NB4 (cell line): Measurements from ENCODE around the gene XYLT1.

ENCODE experiments used
- DNase-seq: peaks from one replicate; pipeline ENCODE4 v3.0.0; 2010; ENCODE audit warnings: low read depth
- H3K4me3 ChIP-seq: one replicate; pipeline ENCODE4 v1.5.1; 2011; ENCODE audit warnings: mild to moderate bottlenecking, low read depth, low read length, moderate library complexity
- MYC ChIP-seq: IDR thresholded peaks from 2 replicates; pipeline ENCODE4 v1.6.1; 2011; ENCODE audit warnings: low read depth, low read length
- POLR2A ChIP-seq: IDR thresholded peaks from 2 replicates; pipeline ENCODE4 v1.6.1; 2011; ENCODE audit warnings: mild to moderate bottlenecking; ENCODE audit not compliant: insufficient read length; ENCODE audit errors: extremely low read depth
- TF ChIP-seq, protein P1 (sequence below): IDR thresholded peaks from one replicate; pipeline ENCODE4 v1.5.1; 2012; ENCODE audit warnings: low read depth, low read length
- TF ChIP-seq, protein P2 (sequence below): IDR thresholded peaks from 2 replicates; pipeline ENCODE4 v1.6.1; 2011; ENCODE audit warnings: low read depth, low read length

The XYLT1 gene

DNA sequence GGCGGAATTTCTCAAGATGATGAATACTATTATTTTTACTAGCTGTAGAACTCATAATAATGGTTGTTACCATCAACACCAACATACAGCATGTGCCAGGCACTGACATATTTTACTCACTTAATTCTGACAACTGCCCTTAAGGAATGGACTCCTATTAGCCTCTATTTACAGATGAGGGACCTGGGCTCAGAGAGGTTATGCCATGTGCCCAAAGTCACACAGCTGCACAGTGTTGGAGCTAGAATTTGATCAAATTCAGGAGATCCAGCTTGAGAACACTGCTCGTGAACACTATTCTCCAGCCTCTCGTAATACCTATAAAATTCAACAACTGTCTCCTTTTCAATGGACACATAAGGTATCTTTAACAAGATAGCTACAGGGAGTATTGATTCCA lies 97.2 kb downstream of the XYLT1 start:
- TF ChIP-seq, protein P1, sequence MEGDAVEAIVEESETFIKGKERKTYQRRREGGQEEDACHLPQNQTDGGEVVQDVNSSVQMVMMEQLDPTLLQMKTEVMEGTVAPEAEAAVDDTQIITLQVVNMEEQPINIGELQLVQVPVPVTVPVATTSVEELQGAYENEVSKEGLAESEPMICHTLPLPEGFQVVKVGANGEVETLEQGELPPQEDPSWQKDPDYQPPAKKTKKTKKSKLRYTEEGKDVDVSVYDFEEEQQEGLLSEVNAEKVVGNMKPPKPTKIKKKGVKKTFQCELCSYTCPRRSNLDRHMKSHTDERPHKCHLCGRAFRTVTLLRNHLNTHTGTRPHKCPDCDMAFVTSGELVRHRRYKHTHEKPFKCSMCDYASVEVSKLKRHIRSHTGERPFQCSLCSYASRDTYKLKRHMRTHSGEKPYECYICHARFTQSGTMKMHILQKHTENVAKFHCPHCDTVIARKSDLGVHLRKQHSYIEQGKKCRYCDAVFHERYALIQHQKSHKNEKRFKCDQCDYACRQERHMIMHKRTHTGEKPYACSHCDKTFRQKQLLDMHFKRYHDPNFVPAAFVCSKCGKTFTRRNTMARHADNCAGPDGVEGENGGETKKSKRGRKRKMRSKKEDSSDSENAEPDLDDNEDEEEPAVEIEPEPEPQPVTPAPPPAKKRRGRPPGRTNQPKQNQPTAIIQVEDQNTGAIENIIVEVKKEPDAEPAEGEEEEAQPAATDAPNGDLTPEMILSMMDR, result no peak
- TF ChIP-seq MYC, result no peak
- TF ChIP-seq, protein P2, sequence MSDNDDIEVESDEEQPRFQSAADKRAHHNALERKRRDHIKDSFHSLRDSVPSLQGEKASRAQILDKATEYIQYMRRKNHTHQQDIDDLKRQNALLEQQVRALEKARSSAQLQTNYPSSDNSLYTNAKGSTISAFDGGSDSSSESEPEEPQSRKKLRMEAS, result no peak
- no peak for DNase-seq
- H3K4me3 ChIP-seq, result no peak overlapping the region

DNA sequence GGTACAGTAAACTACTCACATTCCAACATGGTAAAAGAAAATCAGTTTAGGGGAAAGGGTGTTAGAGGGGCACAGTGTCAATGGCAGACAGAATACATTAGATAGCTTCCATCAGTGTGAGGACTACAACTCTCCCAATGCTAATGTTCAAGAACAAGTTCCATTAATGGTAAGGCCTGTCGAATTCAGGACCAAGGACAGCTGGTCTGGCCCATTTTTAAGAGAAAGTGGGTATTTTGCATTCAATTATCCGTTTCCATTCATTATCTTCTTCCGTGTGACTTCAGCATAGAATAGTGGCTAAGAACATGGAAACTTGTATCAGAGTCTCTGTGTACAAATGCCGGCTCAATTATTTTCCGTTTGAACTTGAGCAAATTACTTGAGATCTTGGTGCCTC lies 98.4 kb downstream of the XYLT1 start:
- H3K4me3 ChIP-seq, result no peak overlapping the region
- TF ChIP-seq POLR2A, result no peak
- TF ChIP-seq, protein P1, result no peak
- peak; percentile 47 for DNase-seq

DNA sequence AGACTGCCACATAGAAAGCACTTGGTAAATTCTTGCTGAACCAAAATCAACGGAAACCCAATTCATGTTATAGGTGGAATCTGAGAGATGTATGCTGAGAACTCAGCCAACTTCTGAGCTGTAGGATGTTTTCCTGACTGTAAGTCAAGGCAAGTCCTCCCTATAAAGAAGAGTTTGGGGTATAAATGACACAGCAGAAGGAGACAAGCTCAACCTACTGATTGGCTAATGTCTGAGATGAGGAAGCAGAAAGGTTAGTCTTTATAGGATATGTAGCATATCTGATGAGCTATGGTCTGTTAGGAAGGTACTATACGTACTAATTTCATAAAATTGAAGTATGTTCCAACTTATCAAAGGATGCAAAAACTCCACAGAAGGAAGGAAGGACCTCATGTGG lies 99.5 kb downstream of the XYLT1 start:
- H3K4me3 ChIP-seq, result no peak overlapping the region
- TF ChIP-seq POLR2A, result no peak
- DNase-seq, result peak; percentile 54

DNA sequence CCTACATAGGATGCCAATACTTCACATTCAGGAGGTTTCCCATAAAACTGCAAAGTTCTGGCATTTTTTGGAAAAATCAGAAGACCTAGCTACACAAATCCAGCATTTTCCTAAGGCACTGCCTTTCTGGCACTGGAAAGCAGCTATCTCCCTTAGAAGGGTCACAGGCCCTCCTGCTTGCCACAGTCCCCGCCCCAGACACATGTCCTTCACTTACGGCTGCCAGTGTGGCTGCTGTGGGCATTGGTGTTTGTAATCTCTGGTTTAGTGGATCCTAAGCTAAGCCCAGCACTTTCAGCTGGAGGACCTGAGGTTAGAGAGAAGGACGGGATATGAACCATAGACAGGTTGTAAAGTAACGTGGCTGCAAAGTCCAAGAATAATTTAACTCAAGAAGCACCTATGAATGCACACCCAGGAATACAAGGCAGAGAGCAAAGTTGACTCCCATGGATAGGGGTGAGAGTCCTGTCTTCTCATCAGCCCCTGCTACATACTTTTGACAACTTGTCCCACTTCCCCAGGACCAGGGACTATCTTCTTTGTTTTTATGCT lies 100.0 kb downstream of the XYLT1 start:
- DNase-seq, result peak; percentile 43
- TF ChIP-seq, protein P2, result no peak
- no peak for TF ChIP-seq MYC
- TF ChIP-seq, protein P1, result no peak
- no peak for TF ChIP-seq POLR2A
- H3K4me3 ChIP-seq, result no peak overlapping the region

DNA sequence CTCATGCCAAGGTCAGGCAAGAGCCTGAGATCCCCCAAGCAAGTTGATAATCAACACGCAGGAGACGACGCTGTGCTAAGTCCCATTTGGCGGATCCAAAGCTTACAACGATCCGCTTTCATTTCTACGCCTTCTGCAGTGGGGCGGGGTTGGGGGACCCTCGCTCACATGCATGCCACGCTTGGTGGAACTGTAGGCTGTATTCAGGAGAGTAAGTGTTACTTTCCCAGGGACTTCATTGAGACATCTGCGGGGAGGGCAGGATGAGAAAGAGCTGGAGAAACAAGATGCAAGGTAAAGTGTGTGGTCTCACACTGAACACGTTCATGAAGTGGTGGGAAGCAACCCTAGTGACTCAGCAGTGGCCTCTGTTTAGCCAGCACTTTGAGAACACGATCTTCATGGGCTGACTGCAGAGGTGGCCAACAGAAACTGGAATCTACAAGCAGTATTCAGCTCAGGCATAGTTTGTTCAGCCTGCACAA lies 100.5 kb downstream of the XYLT1 start:
- peak overlapping the region; percentile 50 for H3K4me3 ChIP-seq
- TF ChIP-seq POLR2A (no peak), MYC (no peak)
- TF ChIP-seq, protein P2, result no peak
- TF ChIP-seq, protein P1, result no peak
- DNase-seq, result peak; percentile 80

DNA sequence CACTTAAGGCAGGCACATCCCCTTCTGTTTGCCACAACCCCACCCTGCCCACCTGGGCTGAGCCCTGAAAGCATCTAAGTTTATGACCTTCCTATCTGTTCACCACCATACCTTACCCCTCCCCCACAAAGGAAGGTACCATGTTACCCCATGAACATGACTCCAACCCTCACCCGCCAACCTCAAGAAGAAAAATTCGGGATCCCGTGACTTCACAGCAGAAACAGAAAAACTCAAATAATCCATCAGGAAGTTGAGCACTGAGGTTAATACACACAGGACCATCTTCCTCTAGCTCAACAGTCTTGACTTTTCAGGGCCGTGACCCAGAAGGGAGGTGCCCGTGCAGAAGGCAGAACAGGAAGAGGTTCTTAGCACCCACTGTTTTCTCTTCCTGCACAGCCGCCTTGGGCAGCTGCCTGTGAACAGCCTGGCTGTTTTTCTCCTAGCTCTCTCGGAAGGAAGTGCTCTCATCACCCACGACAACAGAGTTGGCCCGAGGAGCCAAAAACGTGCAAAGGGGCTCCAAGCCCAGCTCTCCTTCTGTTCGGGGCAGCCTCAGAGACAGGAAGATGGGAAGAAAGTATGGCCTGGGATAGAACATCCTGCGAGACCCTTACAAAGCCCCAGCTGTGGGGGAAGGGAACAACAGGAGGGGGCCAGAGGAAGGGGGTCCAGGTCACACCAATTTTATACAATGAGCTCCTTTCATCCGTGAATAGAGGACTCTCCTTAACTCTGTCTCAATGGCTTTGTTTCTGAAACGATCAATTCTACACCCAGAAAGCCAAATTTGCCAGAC lies 101.1 kb downstream of the XYLT1 start:
- TF ChIP-seq POLR2A (no peak), MYC (peak; percentile 26; the same call in 1 of the 2 replicates)
- TF ChIP-seq, protein P1, result no peak
- TF ChIP-seq, protein P2, result peak; percentile 39; the same call in 1 of the 2 replicates
- peak; percentile 93 for DNase-seq
- peak overlapping the region; percentile 50 for H3K4me3 ChIP-seq
